HFF-Myc (cell line): ENCODE results near the gene SERINC5.
"Not testable (repeated sequence)": the region's sequence is repeated elsewhere in the genome, so short reads cannot be mapped to it uniquely, and the experiment has no call there.

ENCODE experiments used
- DNase-seq: peaks from one replicate; pipeline ENCODE4 v3.0.0-alpha.2; 2011; ENCODE audit warnings: low read depth; ENCODE audit errors: extremely low read depth
- H3K4me3 ChIP-seq: replicated peaks from 2 replicates; pipeline ENCODE4 v1.5.1; 2011; ENCODE audit warnings: low read depth, mild to moderate bottlenecking, control low read depth, low read length
- CTCF ChIP-seq: IDR thresholded peaks from 2 replicates; pipeline ENCODE4 v1.5.1; 2012; ENCODE audit warnings: mild to moderate bottlenecking, low read depth, low read length, control low read depth; ENCODE audit errors: missing control alignments

The SERINC5 gene

GRCh38 chr5:80187421-80188090, 68.3 kb downstream of the SERINC5 start:
- no peak for TF ChIP-seq CTCF
- no peak overlapping the region for H3K4me3 ChIP-seq
- no peak for DNase-seq

- DNase-seq, H3K4me3 ChIP-seq: not testable (repeated sequence)
These were observed 70.3 kb downstream of the SERINC5 start for GRCh38 chr5:80185535-80185934.

- H3K4me3 ChIP-seq = no peak overlapping the region
- TF ChIP-seq CTCF = no peak
- DNase-seq = no peak
These were observed 70.8 kb downstream of the SERINC5 start for GRCh38 chr5:80185095-80185494.

GRCh38 chr5:80184235-80185023, 71.4 kb downstream of the SERINC5 start:
- no peak overlapping the region for H3K4me3 ChIP-seq
- no peak for DNase-seq
- no peak for TF ChIP-seq CTCF

GRCh38 chr5:80183728-80184234, 72.1 kb downstream of the SERINC5 start:
- DNase-seq, H3K4me3 ChIP-seq: not testable (repeated sequence)

- TF ChIP-seq CTCF = no peak
- H3K4me3 ChIP-seq = no peak overlapping the region
- DNase-seq = no peak
These were observed 72.9 kb downstream of the SERINC5 start for GRCh38 chr5:80182809-80183580.

GRCh38 chr5:80181618-80182211, 74.1 kb downstream of the SERINC5 start:
- no peak for DNase-seq
- no peak overlapping the region for H3K4me3 ChIP-seq
- no peak for TF ChIP-seq CTCF
